HEK293 (cell line): ENCODE data around the gene DCAF4.

Experiments
- ZFP3 ChIP-seq: fragments of 450-650 bp; formaldehyde crosslinking; IDR thresholded peaks from 2 replicates; pipeline ENCODE4 v1.5.1; 2016; ENCODE audit warnings: low read depth, missing biosample characterization, missing genetic modification characterization
- ZNF292 ChIP-seq: fragments of 450-650 bp; formaldehyde crosslinking; IDR thresholded peaks from 2 replicates; pipeline ENCODE4 v1.5.1; 2016; ENCODE audit warnings: low read depth, missing biosample characterization, missing genetic modification characterization, borderline replicate concordance
- TF ChIP-seq, protein P1 (sequence below): fragments of 450-650 bp; formaldehyde crosslinking; IDR thresholded peaks from 2 replicates; pipeline ENCODE4 v1.5.1; 2016; ENCODE audit warnings: missing biosample characterization, missing genetic modification characterization

GRCh38 chr14:72974661-72975060 lies 48.4 kb downstream of the DCAF4 start:
- TF ChIP-seq ZNF292 (no peak), ZFP3 (tag by site-specific recombination) (no peak)
- TF ChIP-seq, protein P1, sequence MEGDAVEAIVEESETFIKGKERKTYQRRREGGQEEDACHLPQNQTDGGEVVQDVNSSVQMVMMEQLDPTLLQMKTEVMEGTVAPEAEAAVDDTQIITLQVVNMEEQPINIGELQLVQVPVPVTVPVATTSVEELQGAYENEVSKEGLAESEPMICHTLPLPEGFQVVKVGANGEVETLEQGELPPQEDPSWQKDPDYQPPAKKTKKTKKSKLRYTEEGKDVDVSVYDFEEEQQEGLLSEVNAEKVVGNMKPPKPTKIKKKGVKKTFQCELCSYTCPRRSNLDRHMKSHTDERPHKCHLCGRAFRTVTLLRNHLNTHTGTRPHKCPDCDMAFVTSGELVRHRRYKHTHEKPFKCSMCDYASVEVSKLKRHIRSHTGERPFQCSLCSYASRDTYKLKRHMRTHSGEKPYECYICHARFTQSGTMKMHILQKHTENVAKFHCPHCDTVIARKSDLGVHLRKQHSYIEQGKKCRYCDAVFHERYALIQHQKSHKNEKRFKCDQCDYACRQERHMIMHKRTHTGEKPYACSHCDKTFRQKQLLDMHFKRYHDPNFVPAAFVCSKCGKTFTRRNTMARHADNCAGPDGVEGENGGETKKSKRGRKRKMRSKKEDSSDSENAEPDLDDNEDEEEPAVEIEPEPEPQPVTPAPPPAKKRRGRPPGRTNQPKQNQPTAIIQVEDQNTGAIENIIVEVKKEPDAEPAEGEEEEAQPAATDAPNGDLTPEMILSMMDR (tag by site-specific recombination): no peak
